Neural progenitor cell (in vitro differentiated cells): Measurements from ENCODE around the gene PRKAB2.
"Not testable (repeated sequence)": the region's sequence is repeated elsewhere in the genome, so short reads cannot be mapped to it uniquely, and the experiment has no call there.

ENCODE experiments used
- EZH2 ChIP-seq: fragments of 200-600 bp; sonication (generic); IDR thresholded peaks from 2 replicates; pipeline ENCODE4 v1.6.1; 2017; ENCODE audit warnings: antibody characterized with exemption, mild to moderate bottlenecking, moderate library complexity
- EZH2phosphoT487 ChIP-seq: fragments of 200-600 bp; sonication (generic); IDR thresholded peaks from 2 replicates; pipeline ENCODE4 v1.6.1; 2017; ENCODE audit warnings: antibody characterized with exemption
- TF ChIP-seq, protein P1 (sequence below): fragments of 200-600 bp; sonication (generic); IDR thresholded peaks from 2 replicates; pipeline ENCODE4 v1.5.1; 2017; ENCODE audit warnings: antibody characterized with exemption, mild to moderate bottlenecking

- TF ChIP-seq, protein P1, sequence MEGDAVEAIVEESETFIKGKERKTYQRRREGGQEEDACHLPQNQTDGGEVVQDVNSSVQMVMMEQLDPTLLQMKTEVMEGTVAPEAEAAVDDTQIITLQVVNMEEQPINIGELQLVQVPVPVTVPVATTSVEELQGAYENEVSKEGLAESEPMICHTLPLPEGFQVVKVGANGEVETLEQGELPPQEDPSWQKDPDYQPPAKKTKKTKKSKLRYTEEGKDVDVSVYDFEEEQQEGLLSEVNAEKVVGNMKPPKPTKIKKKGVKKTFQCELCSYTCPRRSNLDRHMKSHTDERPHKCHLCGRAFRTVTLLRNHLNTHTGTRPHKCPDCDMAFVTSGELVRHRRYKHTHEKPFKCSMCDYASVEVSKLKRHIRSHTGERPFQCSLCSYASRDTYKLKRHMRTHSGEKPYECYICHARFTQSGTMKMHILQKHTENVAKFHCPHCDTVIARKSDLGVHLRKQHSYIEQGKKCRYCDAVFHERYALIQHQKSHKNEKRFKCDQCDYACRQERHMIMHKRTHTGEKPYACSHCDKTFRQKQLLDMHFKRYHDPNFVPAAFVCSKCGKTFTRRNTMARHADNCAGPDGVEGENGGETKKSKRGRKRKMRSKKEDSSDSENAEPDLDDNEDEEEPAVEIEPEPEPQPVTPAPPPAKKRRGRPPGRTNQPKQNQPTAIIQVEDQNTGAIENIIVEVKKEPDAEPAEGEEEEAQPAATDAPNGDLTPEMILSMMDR = not testable (repeated sequence)
- TF ChIP-seq EZH2phosphoT487, EZH2: not testable (repeated sequence)
Measured at GRCh38 chr1:147197324-147197723, 25.1 kb upstream of the PRKAB2 start.
